Peyer's patch (tissue), 4 donors: Measurements from ENCODE around the gene RAB40C.

ENCODE experiments used
- CTCF ChIP-seq, 6 experiments: fragments of 450-650 bp in 4 of 6; fragments of 200-600 bp in 2 of 6; sonication (generic) in 1 of 6; IDR thresholded peaks; one replicate each; pipeline ENCODE4 v1.5.1; 2017 to 2019; ENCODE audit warnings: antibody characterized with exemption in 6 of 6, mild to moderate bottlenecking in 3 of 6, moderate library complexity in 1 of 6
- POLR2A ChIP-seq, 2 donors: fragments of 450-650 bp; IDR thresholded peaks; one replicate each; pipeline ENCODE4 v1.5.1; 2017; ENCODE audit warnings: antibody characterized with exemption in 2 of 2, mild to moderate bottlenecking in 2 of 2, moderate library complexity in 2 of 2

- TF ChIP-seq CTCF (IDR thresholded peaks at IDR 0.05) (no peak), POLR2A (IDR thresholded peaks at IDR 0.05) (no peak)
These were observed 9.5 kb upstream of the RAB40C start for GRCh38 chr16:580141-580945.
